ENCODE data around the gene BOK. TPM values are rescaled to one million over a fixed set of nuclear protein-coding genes. Genes with fewer than 3 reads are reported as not detected.

The BOK gene
- total RNA-seq, 4 donors from 2014 or later: 0.92 to 4.7 (median 2.3) TPM

DNA sequence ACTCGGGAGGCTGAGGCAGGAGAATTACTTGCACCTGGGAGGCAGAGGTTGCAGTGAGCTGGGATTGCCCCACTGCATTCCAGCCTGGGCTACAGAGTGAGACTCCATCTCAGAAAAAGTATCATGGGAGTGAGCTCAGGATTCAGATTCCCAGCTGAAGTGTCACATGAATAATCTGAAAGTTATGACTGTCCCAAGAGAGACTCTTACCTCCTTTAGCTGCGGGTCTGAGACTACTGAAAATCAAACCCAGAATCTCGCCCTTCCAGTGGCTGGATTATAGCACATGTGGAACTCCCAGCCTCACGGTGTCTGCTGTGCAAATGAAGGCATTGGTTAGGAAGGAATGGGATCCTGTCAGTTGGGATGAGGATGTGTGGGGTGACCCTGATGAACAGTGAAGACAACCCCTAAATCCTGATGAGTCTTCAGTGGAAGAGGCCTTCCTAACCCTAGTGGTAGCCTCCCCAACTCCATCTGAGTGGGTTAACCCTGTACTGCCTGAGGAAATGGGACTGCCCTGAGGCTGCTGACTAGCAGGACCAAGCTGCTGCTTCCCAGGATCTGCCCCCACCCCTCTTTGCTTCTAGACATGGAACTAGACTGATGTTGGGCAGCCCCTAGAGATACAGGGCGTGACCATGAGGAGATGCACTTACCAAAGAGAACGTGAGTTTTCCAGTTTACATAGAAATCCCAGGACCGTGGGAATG, 16.5 kb downstream of the BOK start:
- Histone ChIP-seq H3K9me3 (no peaks in the 10 kb centered on the region), H3K4me1 (no peaks in the 10 kb centered on the region), H3K36me3 (peaks cover 0 to 8% of the 10 kb centered on the region in 2 donors), H3K27me3 (no peaks in the 10 kb centered on the region), H3K4me3 (no peak overlapping the region), H3K27ac (no peak overlapping the region)
- ATAC-seq: no peak
- in situ Hi-C loops (cut with MboI; ENCODE audit: low sequenced_read_pairs in 4 of 4): no loop called here
- intact Hi-C loops (cut with DNase I; ENCODE audit: low total_unique reads): no loop called here
- no peak for TF ChIP-seq POLR2A (IDR thresholded peaks at IDR 0.05)
- TF ChIP-seq, protein P1, sequence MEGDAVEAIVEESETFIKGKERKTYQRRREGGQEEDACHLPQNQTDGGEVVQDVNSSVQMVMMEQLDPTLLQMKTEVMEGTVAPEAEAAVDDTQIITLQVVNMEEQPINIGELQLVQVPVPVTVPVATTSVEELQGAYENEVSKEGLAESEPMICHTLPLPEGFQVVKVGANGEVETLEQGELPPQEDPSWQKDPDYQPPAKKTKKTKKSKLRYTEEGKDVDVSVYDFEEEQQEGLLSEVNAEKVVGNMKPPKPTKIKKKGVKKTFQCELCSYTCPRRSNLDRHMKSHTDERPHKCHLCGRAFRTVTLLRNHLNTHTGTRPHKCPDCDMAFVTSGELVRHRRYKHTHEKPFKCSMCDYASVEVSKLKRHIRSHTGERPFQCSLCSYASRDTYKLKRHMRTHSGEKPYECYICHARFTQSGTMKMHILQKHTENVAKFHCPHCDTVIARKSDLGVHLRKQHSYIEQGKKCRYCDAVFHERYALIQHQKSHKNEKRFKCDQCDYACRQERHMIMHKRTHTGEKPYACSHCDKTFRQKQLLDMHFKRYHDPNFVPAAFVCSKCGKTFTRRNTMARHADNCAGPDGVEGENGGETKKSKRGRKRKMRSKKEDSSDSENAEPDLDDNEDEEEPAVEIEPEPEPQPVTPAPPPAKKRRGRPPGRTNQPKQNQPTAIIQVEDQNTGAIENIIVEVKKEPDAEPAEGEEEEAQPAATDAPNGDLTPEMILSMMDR (IDR thresholded peaks at IDR 0.05 in 4 of 5, conservative IDR thresholded peaks at IDR 0.05 in 1 of 5): no peak
- DNase-seq: no peak

DNA sequence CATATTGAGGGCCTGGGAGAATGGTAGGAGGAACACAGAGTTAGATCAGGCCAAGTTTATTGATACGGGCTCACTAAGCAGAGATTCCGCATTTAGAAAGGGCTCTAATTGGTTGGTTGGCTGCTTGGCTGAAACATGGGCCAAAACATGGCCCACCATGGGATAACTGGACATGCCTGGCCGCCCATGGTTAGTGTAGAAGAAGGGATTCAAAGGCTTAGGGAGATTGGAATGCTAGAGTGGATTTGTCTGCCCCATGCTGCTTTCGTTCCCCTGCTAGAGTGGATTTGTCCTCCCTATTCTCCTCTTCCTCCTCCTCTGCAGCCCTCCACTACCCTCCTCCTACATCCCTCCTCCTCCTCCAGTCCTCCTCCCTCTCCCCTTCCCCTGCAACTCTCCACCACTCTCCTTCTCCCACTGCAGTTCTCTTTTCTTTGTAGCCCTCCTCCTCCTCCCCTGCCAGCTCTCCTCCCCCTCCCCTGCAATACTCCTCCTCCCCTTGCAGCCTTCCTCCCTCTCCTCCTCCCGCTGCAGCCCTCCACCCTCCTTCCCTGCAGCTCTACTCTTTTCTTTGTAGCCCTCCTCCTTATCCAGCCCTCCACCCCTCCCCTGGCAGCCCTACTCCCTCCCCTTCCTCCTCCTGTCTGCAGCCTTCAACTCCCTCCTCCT, 17.2 kb downstream of the BOK start:
- intact Hi-C loops (cut with DNase I; ENCODE audit: low total_unique reads): no loop called here
- ATAC-seq: no peak
- Histone ChIP-seq H3K9me3 (no peaks in the 10 kb centered on the region), H3K27ac (no peak overlapping the region), H3K27me3 (no peaks in the 10 kb centered on the region), H3K4me1 (no peaks in the 10 kb centered on the region), H3K4me3 (no peak overlapping the region), H3K36me3 (peaks cover 0 to 8% of the 10 kb centered on the region in 2 donors)
- no peak for DNase-seq
- in situ Hi-C loops (cut with MboI; ENCODE audit: low sequenced_read_pairs in 4 of 4): no loop called here
- TF ChIP-seq POLR2A (IDR thresholded peaks at IDR 0.05): no peak
- TF ChIP-seq, protein P1 (IDR thresholded peaks at IDR 0.05 in 4 of 5, conservative IDR thresholded peaks at IDR 0.05 in 1 of 5): no peak

DNA sequence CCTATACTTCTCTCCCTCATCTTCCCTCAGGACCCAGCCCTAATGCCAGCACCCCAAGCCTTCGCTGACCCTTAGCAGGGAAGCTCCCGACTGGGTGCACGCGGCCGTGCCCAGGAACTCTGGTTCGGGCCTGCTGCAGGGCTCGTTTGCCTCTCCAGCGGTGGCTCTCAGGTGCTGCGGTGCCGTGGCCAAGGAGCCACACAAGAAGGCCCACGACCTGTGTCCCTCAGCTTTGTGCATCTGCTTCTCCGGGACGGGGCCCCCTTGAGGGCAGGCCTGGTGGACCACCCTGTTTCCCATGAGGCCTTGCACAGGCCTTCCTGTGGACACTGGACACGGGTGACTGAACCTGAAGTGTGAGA, 17.7 kb downstream of the BOK start:
- TF ChIP-seq, protein P1 (IDR thresholded peaks at IDR 0.05 in 4 of 5, conservative IDR thresholded peaks at IDR 0.05 in 1 of 5): no peak
- TF ChIP-seq POLR2A (IDR thresholded peaks at IDR 0.05): no peak
- intact Hi-C loops (cut with DNase I; ENCODE audit: low total_unique reads): no loop called here
- DNase-seq: no peak
- H3K27me3 ChIP-seq: no peaks in the 10 kb centered on the region
- peaks cover 0 to 8% of the 10 kb centered on the region in 2 donors for H3K36me3 ChIP-seq
- in situ Hi-C loops (cut with MboI; ENCODE audit: low sequenced_read_pairs in 4 of 4): no loop called here
- H3K27ac ChIP-seq: no peak overlapping the region
- no peaks in the 10 kb centered on the region for H3K9me3 ChIP-seq
- no peak overlapping the region for H3K4me3 ChIP-seq
- no peaks in the 10 kb centered on the region for H3K4me1 ChIP-seq
- ATAC-seq: no peak

DNA sequence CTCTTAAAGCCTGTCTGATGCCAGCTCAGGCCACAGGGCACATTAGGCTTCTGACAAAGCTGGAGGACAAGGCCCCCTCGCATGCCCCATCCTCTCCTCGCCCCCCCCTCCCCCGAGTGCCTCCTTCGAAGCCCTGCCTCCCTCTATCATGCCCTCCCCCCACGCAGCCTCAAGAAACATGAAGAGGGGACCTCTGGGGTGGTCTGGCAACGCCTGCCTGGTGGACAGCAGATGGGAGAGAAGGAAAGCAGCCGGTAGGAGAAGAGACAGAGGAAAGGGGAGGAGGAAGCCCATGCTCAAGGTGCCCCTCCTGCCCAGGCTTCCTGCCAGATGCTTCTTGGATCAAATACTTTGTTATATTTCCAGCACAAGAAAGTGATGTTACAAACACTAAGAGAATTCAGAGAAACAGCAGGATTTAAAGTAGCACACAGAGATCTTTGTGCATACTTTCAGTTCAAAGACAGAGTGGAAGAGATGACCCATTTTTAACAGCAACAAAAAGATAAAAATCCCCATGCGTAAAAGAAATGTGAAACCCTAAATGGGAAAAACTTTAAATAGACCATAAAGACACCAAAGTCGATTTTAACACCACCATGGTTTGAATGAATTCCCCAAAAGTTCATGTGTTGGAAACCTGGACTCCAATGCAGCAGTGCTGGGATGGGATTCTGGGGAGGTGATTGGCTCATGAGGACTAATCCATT, 19.0 kb downstream of the BOK start:
- DNase-seq (no peak), ATAC-seq (no peak)
- intact Hi-C loops (cut with DNase I; ENCODE audit: low total_unique reads) (no loop called here), in situ Hi-C loops (cut with MboI; ENCODE audit: low sequenced_read_pairs in 4 of 4) (no loop called here)
- Histone ChIP-seq H3K27ac (no peak overlapping the region), H3K4me1 (no peaks in the 10 kb centered on the region), H3K27me3 (no peaks in the 10 kb centered on the region), H3K4me3 (no peak overlapping the region), H3K9me3 (no peaks in the 10 kb centered on the region), H3K36me3 (peaks cover 0 to 18% of the 10 kb centered on the region in 2 donors)
- no peak for TF ChIP-seq POLR2A (IDR thresholded peaks at IDR 0.05)
- TF ChIP-seq, protein P1 (IDR thresholded peaks at IDR 0.05 in 4 of 5, conservative IDR thresholded peaks at IDR 0.05 in 1 of 5): no peak
